ENCODE measurements around the gene SLAMF9. TPM values are rescaled to one million over a fixed set of nuclear protein-coding genes. Genes with fewer than 3 reads are reported as not detected.

Gene SLAMF9
- total RNA-seq, 1 donor from 2014 or later = 16.6 TPM

DNA sequence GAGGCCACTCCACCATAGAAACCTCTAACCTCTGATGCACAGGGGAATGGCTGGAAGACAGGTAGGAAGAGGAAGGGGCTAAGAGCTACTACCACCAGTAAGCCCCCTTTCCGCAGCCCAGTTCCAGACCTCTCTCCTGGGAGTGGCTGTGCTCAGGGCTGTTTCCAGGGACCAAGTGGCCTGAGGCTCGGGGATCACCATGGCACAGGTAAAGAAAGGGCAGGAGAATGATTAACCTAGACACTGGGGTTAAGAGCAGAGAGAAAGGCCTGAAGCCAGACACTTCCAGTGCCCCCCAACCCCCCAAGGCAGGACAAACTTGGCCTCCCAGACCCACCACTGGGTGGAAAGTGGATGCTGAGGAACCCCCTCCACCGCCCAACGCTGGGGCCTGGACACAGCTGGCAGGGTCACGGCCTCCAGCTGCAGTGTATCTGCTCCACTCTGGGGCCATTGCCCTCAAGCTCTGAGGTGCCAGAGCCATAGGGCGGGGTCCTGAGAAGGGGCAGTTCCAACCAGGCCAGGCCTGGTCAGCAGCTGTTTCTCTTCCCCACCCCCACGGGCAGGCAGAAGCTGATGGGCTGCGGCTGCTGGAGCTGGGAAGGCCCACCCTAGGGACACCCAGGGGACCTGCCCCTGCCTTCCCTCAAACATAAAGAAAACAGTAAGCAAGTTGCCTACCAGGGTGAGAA is 31.4 kb downstream of the SLAMF9 start:
- TF ChIP-seq, protein P1, sequence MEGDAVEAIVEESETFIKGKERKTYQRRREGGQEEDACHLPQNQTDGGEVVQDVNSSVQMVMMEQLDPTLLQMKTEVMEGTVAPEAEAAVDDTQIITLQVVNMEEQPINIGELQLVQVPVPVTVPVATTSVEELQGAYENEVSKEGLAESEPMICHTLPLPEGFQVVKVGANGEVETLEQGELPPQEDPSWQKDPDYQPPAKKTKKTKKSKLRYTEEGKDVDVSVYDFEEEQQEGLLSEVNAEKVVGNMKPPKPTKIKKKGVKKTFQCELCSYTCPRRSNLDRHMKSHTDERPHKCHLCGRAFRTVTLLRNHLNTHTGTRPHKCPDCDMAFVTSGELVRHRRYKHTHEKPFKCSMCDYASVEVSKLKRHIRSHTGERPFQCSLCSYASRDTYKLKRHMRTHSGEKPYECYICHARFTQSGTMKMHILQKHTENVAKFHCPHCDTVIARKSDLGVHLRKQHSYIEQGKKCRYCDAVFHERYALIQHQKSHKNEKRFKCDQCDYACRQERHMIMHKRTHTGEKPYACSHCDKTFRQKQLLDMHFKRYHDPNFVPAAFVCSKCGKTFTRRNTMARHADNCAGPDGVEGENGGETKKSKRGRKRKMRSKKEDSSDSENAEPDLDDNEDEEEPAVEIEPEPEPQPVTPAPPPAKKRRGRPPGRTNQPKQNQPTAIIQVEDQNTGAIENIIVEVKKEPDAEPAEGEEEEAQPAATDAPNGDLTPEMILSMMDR (IDR thresholded peaks at IDR 0.05; ENCODE audit: insufficient read depth, low read length, severe bottlenecking) = no peak
- peak overlapping the region; percentile 0 for H3K4me3 ChIP-seq (ENCODE audit: low read depth, low read length)
- H3K27me3 ChIP-seq (ENCODE audit: control insufficient read depth, insufficient read depth, low read length) = no peaks in the 10 kb centered on the region
- FAIRE-seq = no peak
- no peak for DNase-seq (ENCODE audit: low read depth)
- H3K36me3 ChIP-seq (ENCODE audit: control insufficient read depth, insufficient read depth, low read length) = peaks cover 35% of the 10 kb centered on the region

DNA sequence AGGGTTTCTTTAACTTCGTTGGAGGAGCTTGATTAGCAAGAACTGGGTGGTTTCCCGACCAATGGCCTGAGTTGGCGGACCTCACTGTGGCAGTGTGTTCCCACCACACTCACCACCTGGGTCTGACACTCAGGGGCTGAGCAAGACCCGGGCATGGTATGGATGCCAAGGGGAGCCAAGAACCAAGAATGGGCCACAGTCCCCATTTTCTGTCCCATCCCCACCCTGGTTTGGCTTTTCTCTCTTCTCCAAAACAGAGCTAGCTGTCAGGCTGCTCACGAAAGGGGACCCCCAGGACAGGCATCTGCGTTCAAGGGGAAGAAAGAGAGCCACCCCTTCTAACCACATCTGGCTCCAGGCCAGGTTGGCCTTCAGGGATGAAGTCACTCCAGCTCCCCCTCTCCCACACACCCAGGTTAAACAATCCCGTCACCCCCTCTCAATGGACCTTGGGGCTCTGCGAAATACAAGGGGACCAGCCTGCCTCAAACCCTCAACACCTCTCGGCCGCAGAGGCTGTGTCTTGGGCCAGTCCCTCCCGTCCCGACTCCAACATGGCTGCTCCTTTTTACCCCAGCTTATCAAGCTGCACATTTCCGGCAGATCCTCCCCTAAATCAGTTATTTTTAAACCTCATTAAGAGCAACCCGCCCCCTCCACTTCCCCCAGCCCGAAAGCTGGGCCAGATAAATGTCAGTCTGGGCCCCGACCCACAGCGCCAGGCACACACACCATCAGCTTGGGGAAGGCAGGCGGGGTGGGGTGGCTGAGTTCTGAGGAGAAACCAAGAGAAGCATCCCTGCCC is 32.1 kb downstream of the SLAMF9 start:
- Histone ChIP-seq H3K4me3 (ENCODE audit: low read depth, low read length) (no peak overlapping the region), H3K27me3 (ENCODE audit: control insufficient read depth, insufficient read depth, low read length) (no peaks in the 10 kb centered on the region), H3K36me3 (ENCODE audit: control insufficient read depth, insufficient read depth, low read length) (peaks cover 34% of the 10 kb centered on the region)
- TF ChIP-seq, protein P1 (IDR thresholded peaks at IDR 0.05; ENCODE audit: insufficient read depth, low read length, severe bottlenecking) = no peak
- FAIRE-seq (no peak), DNase-seq (ENCODE audit: low read depth) (no peak)

DNA sequence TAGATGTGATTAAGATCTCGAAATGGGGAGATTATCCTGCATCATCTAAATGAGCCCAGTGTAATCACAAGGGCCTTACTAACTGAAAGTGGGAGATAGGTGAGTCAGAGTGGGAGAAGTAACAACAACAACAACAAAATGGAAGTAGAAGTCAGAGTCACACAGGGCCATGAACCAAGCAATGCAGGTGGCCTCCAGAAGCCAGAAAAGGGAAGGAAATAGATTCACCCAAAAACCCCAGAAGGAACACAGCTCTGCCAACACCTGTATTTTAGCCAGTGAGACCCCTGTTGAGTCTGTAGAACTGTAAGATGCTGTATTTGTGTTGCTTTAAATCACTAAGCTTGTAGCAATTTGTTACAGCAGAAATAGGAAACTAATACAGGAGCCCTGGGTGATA is 32.8 kb downstream of the SLAMF9 start:
- FAIRE-seq (no peak), DNase-seq (ENCODE audit: low read depth) (no peak)
- TF ChIP-seq, protein P1 (IDR thresholded peaks at IDR 0.05; ENCODE audit: insufficient read depth, low read length, severe bottlenecking) = no peak
- Histone ChIP-seq H3K36me3 (ENCODE audit: control insufficient read depth, insufficient read depth, low read length) (peaks cover 34% of the 10 kb centered on the region), H3K4me3 (ENCODE audit: low read depth, low read length) (no peak overlapping the region), H3K27me3 (ENCODE audit: control insufficient read depth, insufficient read depth, low read length) (no peaks in the 10 kb centered on the region)

DNA sequence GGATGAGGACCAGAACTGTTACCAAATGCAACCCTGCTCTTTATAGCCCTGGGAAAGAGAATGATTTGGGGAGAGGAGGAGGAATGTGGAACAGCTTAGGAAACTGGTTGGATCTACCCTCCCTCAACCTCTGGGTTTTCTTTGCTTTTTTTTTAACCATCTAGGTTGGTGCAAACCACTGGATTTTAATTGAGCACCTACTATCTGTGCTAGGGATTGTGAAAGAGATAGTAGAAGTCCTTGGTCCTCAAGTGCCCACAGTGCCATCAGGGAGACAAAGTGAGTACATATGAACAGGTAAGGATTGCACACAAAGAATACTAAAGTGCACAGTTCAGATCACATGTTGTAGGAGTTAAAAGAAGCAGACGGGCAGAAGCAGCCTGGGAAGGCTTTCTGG is 33.4 kb downstream of the SLAMF9 start:
- no peak for DNase-seq (ENCODE audit: low read depth)
- TF ChIP-seq, protein P1 (IDR thresholded peaks at IDR 0.05; ENCODE audit: insufficient read depth, low read length, severe bottlenecking) = no peak
- Histone ChIP-seq H3K4me3 (ENCODE audit: low read depth, low read length) (no peak overlapping the region), H3K36me3 (ENCODE audit: control insufficient read depth, insufficient read depth, low read length) (peaks cover 34% of the 10 kb centered on the region), H3K27me3 (ENCODE audit: control insufficient read depth, insufficient read depth, low read length) (no peaks in the 10 kb centered on the region)
- no peak for FAIRE-seq

DNA sequence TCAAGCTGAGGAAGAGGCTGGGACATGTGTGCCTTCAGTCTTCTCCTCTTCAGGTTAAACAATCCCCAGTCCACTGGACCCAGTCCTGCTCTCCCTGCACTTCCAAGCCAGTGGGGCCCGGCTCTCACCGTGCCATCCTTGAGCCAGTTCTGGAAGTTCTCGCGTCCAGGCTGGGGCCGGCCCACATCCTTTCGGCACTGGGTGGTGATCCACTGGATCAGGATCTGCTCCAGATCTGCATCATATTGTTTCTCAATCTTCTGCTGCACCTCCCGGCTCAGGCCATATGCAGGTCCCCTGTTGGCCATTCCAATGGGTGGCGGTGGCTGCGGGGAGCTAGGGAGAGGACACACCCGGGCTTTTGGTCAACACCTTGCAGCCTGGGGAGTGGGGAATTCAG is 33.8 kb downstream of the SLAMF9 start:
- TF ChIP-seq, protein P1 (IDR thresholded peaks at IDR 0.05; ENCODE audit: insufficient read depth, low read length, severe bottlenecking) = no peak
- Histone ChIP-seq H3K36me3 (ENCODE audit: control insufficient read depth, insufficient read depth, low read length) (peaks cover 34% of the 10 kb centered on the region), H3K4me3 (ENCODE audit: low read depth, low read length) (no peak overlapping the region), H3K27me3 (ENCODE audit: control insufficient read depth, insufficient read depth, low read length) (no peaks in the 10 kb centered on the region)
- DNase-seq (ENCODE audit: low read depth) (no peak), FAIRE-seq (no peak)

Measured in bronchial epithelial cell (primary cell).